Cardiac muscle cell (in vitro differentiated cells and primary cell): Measurements from ENCODE around the gene FAM131C. TPM values are rescaled to one million over a fixed set of nuclear protein-coding genes. Genes with fewer than 3 reads are reported as not detected.

Source experiments
- DNase-seq, 2 donors: peaks; one replicate each; pipeline versions ENCODE4 v3.0.0 to v3.0.0-alpha.2; 2010 to 2017; ENCODE audit warnings: low read depth in 1 of 2, low spot score in 1 of 2
- H3K27ac ChIP-seq: fragments of 200-600 bp; sonication (generic); 2 replicates; pipeline ENCODE4 v1.5.1; 2016
- H3K27me3 ChIP-seq: fragments of 200-600 bp; sonication (generic); 2 replicates; pipeline ENCODE4 v1.6.0; 2016; ENCODE audit warnings: control low read depth
- H3K36me3 ChIP-seq: fragments of 200-600 bp; sonication (generic); 2 replicates; pipeline ENCODE4 v1.5.1; 2016; ENCODE audit warnings: control low read depth
- H3K4me1 ChIP-seq: fragments of 200-600 bp; sonication (generic); 2 replicates; pipeline ENCODE4 v1.8.1; 2017; ENCODE audit warnings: low read depth, mild to moderate bottlenecking, mixed run types
- H3K4me3 ChIP-seq: fragments of 200-600 bp; sonication (generic); 2 replicates; pipeline ENCODE4 v1.5.1; 2016; ENCODE audit warnings: mild to moderate bottlenecking
- H3K9me3 ChIP-seq: fragments of 200-600 bp; sonication (generic); 2 replicates; pipeline ENCODE4 v1.5.1; 2017; ENCODE audit warnings: low read depth, mild to moderate bottlenecking, control low read depth
- CTCF ChIP-seq: IDR thresholded peaks from 2 replicates; pipeline ENCODE4 v1.5.1; 2012; ENCODE audit warnings: low read depth, mild to moderate bottlenecking, low read length
- polyA plus RNA-seq: library from polyadenylated mRNA; unstranded; fragments of >200 nt; fragmentation: Nextera tagmentation; extraction: Ambion mirVana; gene quantifications from 2 replicates; pipeline ENCODE4 v1.2.1, GENCODE V29; 2016
- total RNA-seq: library from RNA; depleted of rRNA; stranded (reverse); fragments of >200 nt; gene quantifications from 2 replicates; pipeline ENCODE4 v1.2.3, GENCODE V29; 2016

Gene FAM131C
- total and polyA plus RNA-seq, 2 experiments from 2014 or later: 10.4 to 10.9 TPM

GRCh38 chr1:16010837-16011236 lies 62.6 kb downstream of the FAM131C start:
- Histone ChIP-seq H3K36me3 (no peaks in the 10 kb centered on the region), H3K4me3 (no peak overlapping the region), H3K4me1 (peaks cover 37% of the 10 kb centered on the region), H3K27ac (peak overlapping the region; percentile 73), H3K27me3 (no peaks in the 10 kb centered on the region), H3K9me3 (no peaks in the 10 kb centered on the region)
- TF ChIP-seq CTCF: no peak
- DNase-seq: no peak

- H3K4me3 ChIP-seq: no peak overlapping the region
- TF ChIP-seq CTCF: no peak
- H3K4me1 ChIP-seq: peaks cover 26% of the 10 kb centered on the region
- H3K27ac ChIP-seq: peak overlapping the region; percentile 73
- DNase-seq: no peak
- no peaks in the 10 kb centered on the region for H3K36me3 ChIP-seq
- no peaks in the 10 kb centered on the region for H3K27me3 ChIP-seq
- no peaks in the 10 kb centered on the region for H3K9me3 ChIP-seq
Observed at GRCh38 chr1:16009678-16010077, 63.8 kb downstream of the FAM131C start.

- Histone ChIP-seq H3K4me1 (peaks cover 19% of the 10 kb centered on the region), H3K27ac (no peak overlapping the region), H3K9me3 (no peaks in the 10 kb centered on the region), H3K36me3 (no peaks in the 10 kb centered on the region), H3K4me3 (no peak overlapping the region), H3K27me3 (no peaks in the 10 kb centered on the region)
- TF ChIP-seq CTCF: peak; percentile 97
- peak; percentile 83 to 93 for DNase-seq
Observed at GRCh38 chr1:16009030-16009460, 64.4 kb downstream of the FAM131C start.

Other genes starting within 250 kb of the FAM131C start
- gene SPEN, start 225.9 kb downstream of the FAM131C start, total RNA-seq: 14.8 and 31.6 TPM in 2 replicates
- 25.8 and 35.4 TPM in 2 replicates for gene SPEN, start 225.9 kb downstream of the FAM131C start, polyA plus RNA-seq
- gene ZBTB17, start 97.5 kb downstream of the FAM131C start, total RNA-seq: 48.8 and 64.0 TPM in 2 replicates
- 47.1 and 61.6 TPM in 2 replicates for gene ZBTB17, start 97.5 kb downstream of the FAM131C start, polyA plus RNA-seq
- 0.12 TPM in 1 of 2 replicates, not detected in the other for gene SRARP, start 69.4 kb downstream of the FAM131C start, total RNA-seq
- not detected in 2 replicates for gene SRARP, start 69.4 kb downstream of the FAM131C start, polyA plus RNA-seq
- gene HSPB7, start 55.6 kb downstream of the FAM131C start, total RNA-seq: 509 and 744 TPM in 2 replicates
- gene HSPB7, start 55.6 kb downstream of the FAM131C start, polyA plus RNA-seq: 1,782 and 2,165 TPM in 2 replicates
- gene CLCNKA, start 51.6 kb downstream of the FAM131C start, total RNA-seq: 5.8 and 16.3 TPM in 2 replicates
- gene CLCNKA, start 51.6 kb downstream of the FAM131C start, polyA plus RNA-seq: 12.8 and 25.5 TPM in 2 replicates
- gene CLCNKB, start 29.9 kb downstream of the FAM131C start, total RNA-seq: 19.0 and 55.6 TPM in 2 replicates
- gene CLCNKB, start 29.9 kb downstream of the FAM131C start, polyA plus RNA-seq: 24.8 and 84.3 TPM in 2 replicates
- gene EPHA2, start 82.4 kb upstream of the FAM131C start, total RNA-seq: 21.6 and 26.2 TPM in 2 replicates
- 9.8 and 14.0 TPM in 2 replicates for gene EPHA2, start 82.4 kb upstream of the FAM131C start, polyA plus RNA-seq
- 3.5 and 4.0 TPM in 2 replicates for gene ARHGEF19, start 139.0 kb upstream of the FAM131C start, total RNA-seq
- gene ARHGEF19, start 139.0 kb upstream of the FAM131C start, polyA plus RNA-seq: 6.7 and 11.6 TPM in 2 replicates
- gene CPLANE2, start 163.5 kb upstream of the FAM131C start, total RNA-seq: 20.5 and 26.5 TPM in 2 replicates
- gene CPLANE2, start 163.5 kb upstream of the FAM131C start, polyA plus RNA-seq: 7.2 and 9.1 TPM in 2 replicates